GM21381 (cell line): ENCODE measurements around the gene DOCK1.
"Not testable (repeated sequence)": the region's sequence is repeated elsewhere in the genome, so short reads cannot be mapped to it uniquely, and the experiment has no call there.

Experiments used
- ATAC-seq: cut with Tn5 transposase; IDR thresholded peaks from one replicate; pipeline ENCODE4 v1.9.1; 2021; ENCODE audit warnings: mild to moderate bottlenecking, moderate library complexity; ENCODE audit not compliant: unreplicated experiment

The DOCK1 gene

DNA sequence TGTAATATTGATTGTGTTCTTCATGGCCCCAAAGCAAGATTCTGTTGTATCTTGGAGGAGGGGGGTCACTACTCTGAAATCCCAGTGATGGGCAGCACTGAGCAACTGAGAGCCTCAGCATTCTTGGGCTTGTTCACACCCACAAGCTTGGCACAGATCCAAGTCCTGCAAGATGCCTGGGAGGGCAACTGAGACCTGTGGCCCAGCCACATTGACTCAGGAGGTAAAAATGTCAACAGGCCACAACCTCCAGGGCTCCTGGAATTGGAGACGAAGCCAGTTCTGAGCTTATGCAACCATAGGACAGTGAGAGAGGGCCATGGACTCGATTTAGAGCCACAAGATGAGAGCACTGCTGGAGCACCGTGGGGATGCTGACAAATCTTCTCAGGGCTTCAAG lies 3.1 kb upstream of the DOCK1 start:
- ATAC-seq, result no peak

- ATAC-seq, result no peak
Observed at GRCh38 chr10:126903656-126904360, 1.4 kb upstream of the DOCK1 start.

GRCh38 chr10:126904516-126904817 lies 761 bp upstream of the DOCK1 start:
- ATAC-seq, result no peak

- no peak for ATAC-seq
Observed at GRCh38 chr10:126905776-126906703, 812 bp downstream of the DOCK1 start.

GRCh38 chr10:126906704-126907422 lies 1.6 kb downstream of the DOCK1 start:
- no peak for ATAC-seq

- no peak for ATAC-seq
Observed at GRCh38 chr10:126907423-126907970, 2.3 kb downstream of the DOCK1 start.

- no peak for ATAC-seq
Observed at GRCh38 chr10:126908225-126908624, 3.0 kb downstream of the DOCK1 start.

GRCh38 chr10:126908729-126909128 lies 3.5 kb downstream of the DOCK1 start:
- ATAC-seq, result no peak

- no peak for ATAC-seq
Observed at GRCh38 chr10:126909147-126909546, 3.9 kb downstream of the DOCK1 start.

DNA sequence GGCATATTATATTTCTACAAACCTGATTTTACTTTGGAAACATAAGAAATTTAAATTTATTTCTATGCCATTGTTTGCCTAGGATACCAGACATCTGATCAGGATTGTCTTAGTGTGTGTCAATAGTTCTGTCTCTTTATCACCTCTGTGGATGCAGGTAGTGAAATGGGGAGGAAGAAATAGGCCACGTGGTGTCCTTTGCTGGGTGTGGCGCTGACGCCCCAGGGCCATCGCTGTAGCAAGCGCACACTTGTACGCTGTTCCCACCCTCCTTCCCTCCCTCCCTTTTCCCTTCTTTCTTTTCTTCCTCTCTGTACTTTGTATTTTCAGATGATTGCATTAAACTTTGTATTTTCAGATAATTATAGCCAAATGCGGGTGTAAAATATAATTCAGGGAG lies 5.0 kb downstream of the DOCK1 start:
- no peak for ATAC-seq

GRCh38 chr10:126910798-126911197 lies 5.6 kb downstream of the DOCK1 start:
- no peak for ATAC-seq

DNA sequence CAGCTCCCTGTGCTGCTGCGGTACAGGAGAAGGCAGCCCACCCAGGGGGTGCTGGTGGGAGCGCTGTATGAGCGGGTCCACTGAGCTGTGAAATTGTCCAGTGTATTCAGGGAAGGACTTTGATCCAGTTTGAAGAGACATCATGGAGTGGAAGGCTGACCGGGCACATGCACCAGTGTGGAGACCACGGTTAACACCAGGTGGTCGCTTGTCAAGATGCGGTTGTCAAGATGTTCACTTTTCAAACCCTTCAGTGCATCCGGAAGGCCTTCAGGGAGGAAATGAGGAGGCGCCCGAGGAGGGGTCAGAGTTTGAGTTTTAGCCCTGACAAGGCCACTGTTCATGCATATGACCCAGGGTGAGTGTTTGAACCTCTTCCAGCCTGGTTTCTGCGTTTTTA lies 6.1 kb downstream of the DOCK1 start:
- ATAC-seq, result no peak

DNA sequence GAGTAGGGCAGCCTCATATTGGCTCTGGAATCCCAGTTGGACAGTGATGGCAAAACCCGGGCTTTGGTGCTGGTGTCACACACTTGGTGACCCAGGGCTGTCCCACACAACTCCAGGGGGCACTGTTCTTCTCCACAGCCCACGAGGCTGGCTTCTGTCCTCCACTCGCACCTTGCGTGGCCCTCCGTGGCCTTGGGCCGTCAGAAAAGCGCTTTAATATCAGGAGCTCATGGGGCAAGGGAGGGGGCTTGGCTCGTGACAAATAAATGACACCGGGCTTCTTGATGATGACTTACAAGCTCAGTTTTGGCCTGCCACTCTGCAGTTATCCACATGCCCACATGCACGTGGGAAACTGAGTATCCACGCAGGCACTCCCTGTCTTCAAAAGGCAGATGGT lies 8.1 kb downstream of the DOCK1 start:
- ATAC-seq, result no peak

- ATAC-seq, result no peak
Observed at GRCh38 chr10:126914561-126914960, 9.3 kb downstream of the DOCK1 start.

DNA sequence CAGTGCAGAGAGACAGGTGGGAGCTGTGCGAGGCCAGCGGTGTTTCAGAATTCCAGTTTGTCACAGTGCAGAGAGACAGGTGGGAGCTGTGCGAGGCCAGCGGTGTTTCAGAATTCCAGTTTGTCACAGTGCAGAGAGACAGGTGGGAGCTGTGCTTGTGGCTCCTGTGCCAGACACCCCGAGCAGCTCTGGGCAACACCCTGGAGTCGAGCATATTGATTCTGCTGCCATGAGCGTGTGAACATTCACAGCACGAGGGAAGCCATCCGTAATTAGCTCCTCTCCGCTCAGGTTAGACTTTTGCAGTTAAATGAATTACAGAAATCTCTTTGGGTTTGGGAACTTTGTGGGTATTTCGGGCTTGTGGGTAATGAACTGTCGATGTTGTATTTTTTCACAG lies 11.7 kb downstream of the DOCK1 start:
- ATAC-seq, result not testable (repeated sequence)

- no peak for ATAC-seq
Observed at GRCh38 chr10:126917375-126917774, 12.1 kb downstream of the DOCK1 start.

- ATAC-seq, result no peak
Observed at GRCh38 chr10:126917975-126918908, 13.0 kb downstream of the DOCK1 start.

- ATAC-seq, result no peak
Observed at GRCh38 chr10:126919426-126919825, 14.2 kb downstream of the DOCK1 start.

GRCh38 chr10:126921162-126921561 lies 15.9 kb downstream of the DOCK1 start:
- ATAC-seq, result no peak

- ATAC-seq, result no peak
Observed at GRCh38 chr10:126921974-126922525, 16.8 kb downstream of the DOCK1 start.
